Measurements from ENCODE around the gene BIK. TPM values are rescaled to one million over a fixed set of nuclear protein-coding genes. Genes with fewer than 3 reads are reported as not detected.
"Not testable (repeated sequence)": the region's sequence is repeated elsewhere in the genome, so short reads cannot be mapped to it uniquely, and the experiment has no call there.

The BIK gene
- not detected for polyA plus RNA-seq (ENCODE audit: insufficient read length)

GRCh38 chr22:43110444-43110926, at the start of gene BIK:
BIK (plus strand) TSS chr22:43110750; CDS start chr22:43124023, 13,273 bp downstream.
- no peak for DNase-seq (ENCODE audit: low read depth)

- DNase-seq (ENCODE audit: low read depth), result no peak
Measured at GRCh38 chr22:43066134-43066533, 44.4 kb upstream of the BIK start.

GRCh38 chr22:43066844-43067385, 43.6 kb upstream of the BIK start:
- no peak for DNase-seq (ENCODE audit: low read depth)

GRCh38 chr22:43077121-43077877, 33.3 kb upstream of the BIK start:
- DNase-seq (ENCODE audit: low read depth), result no peak

GRCh38 chr22:43078522-43078921, 32.0 kb upstream of the BIK start:
- DNase-seq (ENCODE audit: low read depth), result no peak

GRCh38 chr22:43079742-43080141, 30.8 kb upstream of the BIK start:
- no peak for DNase-seq (ENCODE audit: low read depth)

- DNase-seq (ENCODE audit: low read depth), result no peak
Measured at GRCh38 chr22:43080616-43081015, 29.9 kb upstream of the BIK start.

GRCh38 chr22:43081968-43082367, 28.6 kb upstream of the BIK start:
- no peak for DNase-seq (ENCODE audit: low read depth)

GRCh38 chr22:43085658-43086606, 24.6 kb upstream of the BIK start:
- no peak for DNase-seq (ENCODE audit: low read depth)

- no peak for DNase-seq (ENCODE audit: low read depth)
Measured at GRCh38 chr22:43088627-43088983, 21.9 kb upstream of the BIK start.

- peak; percentile 29 for DNase-seq (ENCODE audit: low read depth)
Measured at GRCh38 chr22:43088984-43089717, 21.4 kb upstream of the BIK start, which contains the start of gene TTLL1. TTLL1 (minus strand) TSS chr22:43089391; CDS start chr22:43075586, 13,805 bp downstream.

- DNase-seq (ENCODE audit: low read depth), result peak; percentile 38
Measured at GRCh38 chr22:43090130-43090789, 20.3 kb upstream of the BIK start.

GRCh38 chr22:43092085-43092484, 18.5 kb upstream of the BIK start:
- DNase-seq (ENCODE audit: low read depth), result no peak

- no peak for DNase-seq (ENCODE audit: low read depth)
Measured at GRCh38 chr22:43094085-43094484, 16.5 kb upstream of the BIK start.

GRCh38 chr22:43094551-43094950, 16.0 kb upstream of the BIK start:
- DNase-seq (ENCODE audit: low read depth), result no peak

GRCh38 chr22:43096420-43096819, 14.1 kb upstream of the BIK start:
- no peak for DNase-seq (ENCODE audit: low read depth)

- no peak for DNase-seq (ENCODE audit: low read depth)
Measured at GRCh38 chr22:43098356-43098755, 12.2 kb upstream of the BIK start.

- DNase-seq (ENCODE audit: low read depth), result no peak
Measured at GRCh38 chr22:43099095-43099494, 11.5 kb upstream of the BIK start.

GRCh38 chr22:43100225-43100624, 10.3 kb upstream of the BIK start:
- no peak for DNase-seq (ENCODE audit: low read depth)

- no peak for DNase-seq (ENCODE audit: low read depth)
Measured at GRCh38 chr22:43101306-43101705, 9.2 kb upstream of the BIK start.

GRCh38 chr22:43104056-43104625, 6.4 kb upstream of the BIK start:
- DNase-seq (ENCODE audit: low read depth), result not testable (repeated sequence)
